ENCODE data around the gene KRTAP5-8.
"Not testable (repeated sequence)": the region's sequence is repeated elsewhere in the genome, so short reads cannot be mapped to it uniquely, and the experiment has no call there.

The KRTAP5-8 gene

DNA sequence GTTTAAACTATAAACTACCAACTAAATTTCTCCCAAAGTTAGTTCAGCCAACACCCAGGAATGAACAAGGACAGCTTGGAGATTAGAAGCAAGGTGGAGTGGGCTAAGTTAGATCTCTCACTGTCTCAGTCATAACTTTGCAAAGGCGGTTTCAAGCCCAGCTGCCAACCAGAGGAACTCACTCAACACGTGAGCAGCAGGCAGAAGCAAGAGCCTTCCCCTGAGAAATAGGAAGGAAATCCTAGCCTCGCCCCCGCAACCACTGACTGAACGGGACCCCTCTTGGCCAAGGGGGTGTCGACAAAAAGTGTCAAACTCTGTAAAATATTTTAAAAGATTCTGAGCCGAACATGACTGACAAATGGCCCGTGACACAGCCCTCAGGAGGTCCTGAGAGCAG, 6.0 kb downstream of the KRTAP5-8 start:
- DNase-seq (ENCODE audit: low read depth in 2 of 2): no peak

DNA sequence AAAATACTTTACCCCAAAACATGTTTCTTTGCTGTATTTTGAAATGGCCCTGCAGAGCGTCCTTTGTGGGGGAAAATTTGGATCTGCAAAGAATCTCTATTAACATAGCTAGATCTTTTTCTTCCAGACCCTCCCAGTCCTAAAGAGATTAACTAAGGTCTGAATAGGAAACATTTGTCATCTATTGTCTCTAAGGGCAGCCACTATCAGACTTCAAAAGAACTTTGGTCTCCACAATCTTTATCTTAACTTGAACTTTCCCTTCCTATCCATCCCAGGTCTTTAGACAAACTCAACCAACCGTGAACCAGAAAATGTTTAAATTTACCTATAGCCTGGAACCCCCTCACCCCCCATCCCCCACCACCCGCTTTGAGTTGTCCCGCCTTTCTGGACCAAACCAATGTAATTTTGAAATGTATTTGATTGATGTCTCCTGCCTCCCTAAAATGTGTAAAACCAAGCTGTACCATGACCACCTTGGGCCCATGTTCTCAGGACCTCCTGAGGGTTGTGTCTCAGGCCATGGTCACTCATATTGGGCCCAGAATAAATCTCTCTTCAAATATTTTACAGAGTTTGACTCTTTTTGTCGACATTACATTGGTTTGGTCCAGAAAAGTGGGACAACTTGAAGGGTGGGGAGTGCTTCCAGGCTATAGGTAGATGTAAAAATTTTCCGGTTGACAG, 6.8 kb downstream of the KRTAP5-8 start:
- no peak for DNase-seq (ENCODE audit: low read depth in 2 of 2)

DNA sequence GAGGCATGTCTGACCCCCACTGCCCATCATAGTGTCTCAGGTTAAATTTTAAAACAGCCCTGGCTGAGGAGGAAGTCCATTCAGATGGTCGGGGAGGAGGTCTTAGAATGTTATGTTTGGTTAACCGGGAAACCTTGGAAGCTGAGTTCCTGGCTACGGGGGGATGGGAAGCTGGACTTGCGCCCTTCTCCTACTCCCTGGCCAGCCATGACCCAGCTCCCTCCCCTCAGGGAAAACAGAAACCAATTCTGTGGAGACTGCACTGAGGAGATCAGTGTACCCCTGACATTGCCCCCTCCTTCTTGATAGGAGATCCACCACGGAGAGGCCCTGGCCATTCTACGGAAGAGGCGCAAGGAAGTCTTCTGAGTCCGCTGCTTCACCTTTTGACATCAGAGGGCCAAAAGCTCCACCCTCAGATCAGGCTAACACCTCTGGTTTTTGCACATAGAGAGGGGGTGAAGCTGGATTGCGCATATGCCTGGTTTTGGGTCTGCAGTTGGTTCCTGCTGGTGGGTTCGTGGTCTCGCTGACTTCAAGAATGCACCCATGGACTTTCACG, 7.7 kb downstream of the KRTAP5-8 start:
- DNase-seq (ENCODE audit: low read depth in 2 of 2): no peak

DNA sequence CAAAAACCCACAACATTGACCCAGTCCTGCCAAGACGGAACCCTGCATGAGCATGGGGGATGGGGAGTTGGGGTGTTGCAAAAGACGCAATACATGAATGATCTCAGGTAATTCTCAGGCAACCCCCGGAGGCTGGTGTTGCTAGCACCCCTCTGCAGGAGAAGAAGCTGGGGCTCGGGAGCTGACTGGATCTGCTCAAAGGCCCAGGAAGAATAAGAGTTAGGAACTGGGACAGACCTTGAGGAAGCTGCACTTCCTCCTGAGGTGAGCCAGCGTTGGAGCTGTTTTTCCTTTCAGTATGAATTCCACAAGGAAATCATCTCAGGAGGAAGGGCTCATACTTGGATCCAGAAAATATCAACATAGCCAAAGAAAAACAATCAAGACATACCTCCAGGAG, 10.3 kb downstream of the KRTAP5-8 start, which contains the start of gene KRTAP5-9:
TSS of gene KRTAP5-9 (plus strand) at position 301 of the 400 bp plus-strand sequence. CDS start 238 bp downstream, outside the sequence.
- no peak for DNase-seq (ENCODE audit: low read depth in 2 of 2)

DNA sequence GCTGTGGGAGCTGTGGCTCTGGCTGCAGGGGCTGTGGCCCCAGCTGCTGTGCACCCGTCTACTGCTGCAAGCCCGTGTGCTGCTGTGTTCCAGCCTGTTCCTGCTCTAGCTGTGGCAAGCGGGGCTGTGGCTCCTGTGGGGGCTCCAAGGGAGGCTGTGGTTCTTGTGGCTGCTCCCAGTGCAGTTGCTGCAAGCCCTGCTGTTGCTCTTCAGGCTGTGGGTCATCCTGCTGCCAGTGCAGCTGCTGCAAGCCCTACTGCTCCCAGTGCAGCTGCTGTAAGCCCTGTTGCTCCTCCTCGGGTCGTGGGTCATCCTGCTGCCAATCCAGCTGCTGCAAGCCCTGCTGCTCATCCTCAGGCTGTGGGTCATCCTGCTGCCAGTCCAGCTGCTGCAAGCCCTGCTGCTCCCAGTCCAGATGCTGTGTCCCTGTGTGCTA, 10.9 kb downstream of the KRTAP5-8 start:
- no peak for DNase-seq (ENCODE audit: low read depth in 2 of 2)

DNA sequence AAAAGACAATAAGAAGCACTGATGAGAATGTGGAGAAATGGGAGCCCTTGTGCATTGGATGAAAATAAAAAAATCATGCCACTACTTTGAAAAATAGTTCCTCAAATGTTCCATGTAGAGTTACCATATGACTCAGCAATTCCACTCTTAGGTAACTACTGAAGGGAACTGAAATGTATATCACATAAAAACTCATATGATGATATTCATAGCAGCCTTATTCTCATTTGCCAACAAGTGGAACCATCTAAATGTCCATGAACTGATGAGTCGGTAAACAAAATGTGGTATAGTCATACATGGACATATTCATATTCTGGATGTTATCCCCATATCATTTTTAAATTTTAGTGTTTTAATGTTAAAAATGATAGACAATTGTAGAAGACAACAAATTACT, 13.9 kb downstream of the KRTAP5-8 start:
- no peak for DNase-seq (ENCODE audit: low read depth in 2 of 2)

DNA sequence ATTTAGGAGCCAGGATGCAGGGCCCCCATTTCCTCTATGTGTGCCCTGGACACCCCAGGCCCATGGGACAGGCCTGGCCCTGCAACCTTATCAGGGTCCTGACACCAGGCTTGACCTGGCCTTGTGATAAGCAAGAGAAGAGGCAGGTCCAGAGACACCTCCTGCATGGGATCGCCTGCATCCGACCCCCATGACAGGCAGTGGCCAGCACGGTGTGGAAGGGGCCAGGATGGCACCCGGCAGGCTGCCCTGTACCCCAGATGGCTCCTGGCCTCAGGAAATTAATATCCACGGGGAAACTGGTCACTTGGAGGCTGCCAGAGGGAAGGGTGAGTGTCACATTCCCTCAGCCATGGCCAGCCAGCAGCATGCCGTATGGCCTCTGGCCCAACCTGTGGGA, 17.2 kb downstream of the KRTAP5-8 start:
- DNase-seq (ENCODE audit: low read depth in 2 of 2): no peak

DNA sequence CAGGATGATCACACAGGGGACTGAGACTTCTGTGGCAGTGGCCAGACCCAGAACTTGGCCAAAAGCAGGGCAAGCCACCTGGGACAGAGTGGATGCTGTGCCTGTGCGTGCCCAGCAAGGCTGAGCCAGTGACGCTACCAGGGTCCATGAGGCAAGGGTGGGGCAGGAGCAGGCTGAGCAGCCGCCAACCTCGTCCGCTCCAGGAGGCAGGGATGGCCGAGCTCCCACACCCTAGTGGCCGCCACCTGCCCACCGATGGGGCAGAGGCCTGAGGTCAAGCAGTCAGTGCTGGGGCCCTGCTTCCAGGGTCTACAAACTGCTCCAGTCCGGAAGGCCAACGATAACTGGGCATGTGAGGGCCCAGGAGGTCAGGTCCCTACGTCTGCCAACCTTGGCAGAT, 17.7 kb downstream of the KRTAP5-8 start:
- no peak for DNase-seq (ENCODE audit: low read depth in 2 of 2)

DNA sequence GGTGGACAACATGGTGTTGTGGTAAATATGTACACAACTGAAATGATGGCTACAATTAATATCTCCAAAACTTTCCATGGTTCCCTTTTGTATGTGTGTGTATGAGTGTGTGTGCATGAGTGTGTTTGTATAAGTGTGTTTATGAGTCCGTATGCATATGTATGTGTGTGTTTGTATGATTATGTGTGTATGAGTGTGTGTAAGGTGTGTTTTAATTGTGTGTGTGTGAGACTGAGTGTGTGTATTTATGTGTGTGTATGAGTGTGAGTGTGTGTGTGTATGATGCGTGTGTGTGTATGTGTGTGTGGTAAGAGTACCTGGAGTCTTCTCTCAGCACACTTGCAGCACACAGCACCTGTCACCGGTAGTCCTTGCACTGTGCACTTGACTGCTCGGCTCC, 18.2 kb downstream of the KRTAP5-8 start:
- DNase-seq (ENCODE audit: low read depth in 2 of 2): no peak

DNA sequence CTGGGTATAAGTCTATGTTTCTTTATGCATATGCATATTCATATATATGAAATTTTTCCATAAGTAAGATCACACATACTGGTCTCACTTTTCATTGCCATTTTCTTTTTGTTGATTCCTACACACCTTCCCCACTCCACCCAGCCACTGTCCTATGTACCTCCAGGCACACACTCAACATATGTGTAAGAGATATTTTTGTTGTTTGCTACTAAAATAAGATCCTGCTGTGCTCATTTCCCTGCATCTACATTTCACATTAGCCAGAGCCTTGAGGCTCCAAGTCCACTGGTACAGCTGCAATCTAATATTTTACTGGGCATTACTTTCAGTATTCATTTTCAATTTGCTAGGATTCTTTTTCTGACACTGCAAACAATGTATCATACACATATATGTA, 19.4 kb downstream of the KRTAP5-8 start:
- DNase-seq (ENCODE audit: low read depth in 2 of 2): no peak

DNA sequence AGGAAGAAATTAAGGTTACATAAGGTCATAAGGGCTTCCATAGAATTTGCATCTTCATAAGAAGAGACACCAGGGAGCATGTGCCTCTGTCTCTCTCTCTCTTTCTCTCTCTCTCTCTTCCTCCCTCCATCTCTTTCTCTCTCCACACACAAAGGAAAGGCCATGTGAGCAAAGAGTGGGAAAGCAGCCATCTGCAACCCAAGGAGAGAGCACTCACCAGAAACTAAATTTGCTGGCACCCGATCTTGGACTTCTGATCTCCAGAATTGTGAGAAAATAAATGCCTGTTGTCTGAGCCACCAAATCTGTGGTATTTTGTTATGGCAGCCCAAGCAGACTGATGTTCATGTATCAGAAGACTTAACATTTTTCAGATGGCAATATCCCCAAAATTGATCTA, 21.2 kb downstream of the KRTAP5-8 start:
- DNase-seq (ENCODE audit: low read depth in 2 of 2): no peak

DNA sequence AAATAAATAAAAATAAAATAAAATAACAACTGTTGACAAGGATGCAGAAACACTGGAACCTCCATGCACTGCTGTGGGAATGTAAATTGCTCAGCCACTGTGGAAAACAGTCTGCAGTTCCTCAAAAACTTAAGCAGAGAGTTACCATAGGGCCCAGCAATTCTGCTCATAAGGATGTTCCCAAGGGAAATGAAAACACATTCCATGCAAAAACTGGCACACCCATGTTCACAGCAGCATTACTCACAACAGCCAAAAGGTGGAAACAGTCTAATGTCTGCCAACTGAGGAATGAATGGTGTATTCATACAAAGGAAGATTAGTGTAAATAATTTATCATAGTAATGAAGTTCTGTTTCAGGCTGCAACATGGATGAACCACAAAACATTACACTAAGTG, 24.3 kb downstream of the KRTAP5-8 start:
- DNase-seq (ENCODE audit: low read depth in 2 of 2): no peak

DNA sequence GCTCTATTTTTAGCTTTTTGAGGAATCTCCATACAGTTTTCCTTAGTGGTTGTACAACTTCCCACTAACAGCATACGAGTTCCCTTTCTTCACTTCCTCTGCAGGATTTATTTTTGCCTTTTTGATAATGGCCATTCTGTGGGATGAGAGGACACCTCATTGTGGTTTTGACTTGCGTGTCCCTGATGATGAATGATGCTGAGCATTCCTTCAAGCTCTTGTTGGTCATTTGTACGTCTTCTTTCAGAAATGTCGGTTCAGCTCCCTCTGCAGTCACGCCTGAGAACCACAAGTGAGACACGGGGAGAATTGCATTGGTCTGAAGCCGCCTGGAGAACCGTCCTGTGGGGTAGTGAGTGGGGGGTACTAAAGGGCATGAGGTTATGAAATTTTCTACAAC, 25.6 kb downstream of the KRTAP5-8 start:
- DNase-seq (ENCODE audit: low read depth in 2 of 2): peak in 1 of 2 experiments; percentile 5

DNA sequence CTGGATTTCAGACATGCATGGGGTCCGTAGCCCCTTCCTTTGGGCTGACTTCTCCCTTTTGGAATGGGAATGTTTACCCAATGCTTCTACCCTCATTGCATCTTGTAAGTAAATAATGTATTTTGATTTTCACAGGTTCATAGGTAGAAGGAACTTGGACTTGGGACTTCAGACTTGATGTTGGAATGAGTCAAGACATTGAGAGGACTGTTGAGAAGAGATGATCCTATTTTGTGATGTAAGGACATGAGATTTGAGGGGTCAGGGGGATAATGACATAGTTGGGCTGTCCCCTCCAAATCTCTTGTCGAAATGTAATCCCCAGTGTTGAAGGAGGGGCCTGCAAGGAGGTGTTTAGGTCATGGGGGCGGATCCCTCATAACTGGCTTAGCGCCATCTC, 26.6 kb downstream of the KRTAP5-8 start:
- DNase-seq (ENCODE audit: low read depth in 2 of 2): no peak

DNA sequence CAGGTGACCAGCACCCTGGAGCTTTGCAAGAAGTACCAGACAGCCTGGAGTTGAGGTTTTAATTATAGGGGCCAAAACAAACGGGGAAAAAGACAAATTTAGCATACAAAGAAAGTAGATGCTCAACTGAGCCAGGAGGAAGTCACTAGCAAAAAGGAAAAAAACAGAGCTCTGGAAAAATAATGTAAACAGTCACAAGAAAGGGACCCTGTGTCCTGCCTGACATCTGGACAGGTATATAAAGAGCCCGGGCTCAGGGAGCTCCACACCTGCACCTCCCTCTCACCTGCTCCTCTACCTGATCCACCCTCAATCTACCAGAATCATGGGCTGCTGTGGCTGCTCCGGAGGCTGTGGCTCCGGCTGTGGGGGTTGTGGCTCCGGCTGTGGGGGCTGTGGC, 27.4 kb downstream of the KRTAP5-8 start, which contains the start of gene KRTAP5-10:
TSS of gene KRTAP5-10 (plus strand) at position 301 of the 400 bp plus-strand sequence. CDS start at position 326, 25 bp downstream.
- DNase-seq (ENCODE audit: low read depth in 2 of 2): no peak

DNA sequence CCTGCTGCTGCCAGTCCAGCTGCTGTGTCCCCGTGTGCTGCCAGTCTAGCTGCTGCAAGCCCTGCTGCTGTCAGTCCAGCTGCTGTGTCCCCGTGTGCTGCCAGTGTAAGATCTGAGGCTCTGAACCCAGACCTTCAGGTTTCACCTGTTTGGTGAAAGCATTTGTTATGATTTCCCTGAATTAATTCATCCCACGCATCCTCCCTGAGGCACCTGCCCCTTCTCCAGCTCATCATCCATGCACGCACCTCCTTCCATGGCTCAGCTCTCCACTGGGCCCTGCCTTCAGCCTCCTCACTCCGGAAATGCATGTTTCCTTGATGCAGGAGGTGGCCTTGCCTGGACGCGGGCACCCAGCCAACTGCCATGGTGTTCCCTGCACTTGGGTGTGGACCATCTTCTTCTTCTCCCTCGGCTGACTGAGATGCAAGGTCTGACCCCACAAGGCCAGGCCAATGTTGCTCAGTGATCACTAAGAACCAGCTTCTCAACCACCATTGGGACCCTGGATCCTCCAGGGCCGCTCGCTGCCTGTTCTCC, 28.3 kb downstream of the KRTAP5-8 start:
- DNase-seq (ENCODE audit: low read depth in 2 of 2): no peak

DNA sequence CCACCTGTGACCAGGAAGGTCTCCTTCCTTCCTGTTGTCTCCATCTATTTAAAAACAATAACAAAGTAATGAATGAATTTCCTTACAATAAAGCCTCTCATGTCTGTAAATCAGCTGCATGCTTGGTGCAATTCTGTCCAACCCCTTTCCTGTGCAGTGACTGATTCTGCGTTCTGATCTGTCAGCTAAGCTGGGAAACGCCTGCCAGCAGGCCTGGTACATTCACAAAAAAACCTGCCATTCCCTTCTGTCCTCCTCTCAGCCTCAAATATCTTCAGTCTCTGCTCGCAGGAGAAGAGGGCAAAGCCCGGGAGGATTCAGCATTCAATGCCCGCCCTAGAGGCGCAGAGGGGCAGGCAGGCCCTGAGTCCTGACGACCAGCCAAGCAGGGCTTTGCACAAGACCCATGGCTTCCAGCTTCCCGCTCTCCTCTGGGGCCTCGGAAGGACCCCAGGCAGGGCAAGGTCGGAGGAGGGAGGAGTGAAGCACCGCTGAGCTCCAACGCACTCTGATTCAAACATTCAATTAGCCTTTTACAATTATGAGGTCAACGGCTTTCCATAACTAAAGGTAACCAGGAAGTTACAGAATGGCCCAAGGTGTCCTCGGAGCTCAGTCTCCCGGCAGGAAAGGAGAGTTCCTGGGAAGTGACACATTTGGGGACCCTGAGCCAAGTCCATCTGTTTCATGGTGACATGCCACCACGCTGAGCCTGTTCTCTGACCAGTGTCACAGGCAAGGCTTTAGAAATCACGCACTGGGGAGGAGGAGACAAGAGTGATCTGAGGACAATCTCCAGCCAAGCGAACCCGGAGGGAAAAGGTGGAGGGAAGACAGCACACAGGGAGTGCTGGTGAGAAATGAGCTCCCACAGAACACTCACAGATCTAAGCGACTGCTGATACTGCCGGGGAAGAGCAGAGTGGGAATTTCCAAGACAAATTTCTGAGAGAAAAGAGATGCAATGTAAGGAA, 29.1 kb downstream of the KRTAP5-8 start:
- DNase-seq (ENCODE audit: low read depth in 2 of 2): not testable (repeated sequence)

DNA sequence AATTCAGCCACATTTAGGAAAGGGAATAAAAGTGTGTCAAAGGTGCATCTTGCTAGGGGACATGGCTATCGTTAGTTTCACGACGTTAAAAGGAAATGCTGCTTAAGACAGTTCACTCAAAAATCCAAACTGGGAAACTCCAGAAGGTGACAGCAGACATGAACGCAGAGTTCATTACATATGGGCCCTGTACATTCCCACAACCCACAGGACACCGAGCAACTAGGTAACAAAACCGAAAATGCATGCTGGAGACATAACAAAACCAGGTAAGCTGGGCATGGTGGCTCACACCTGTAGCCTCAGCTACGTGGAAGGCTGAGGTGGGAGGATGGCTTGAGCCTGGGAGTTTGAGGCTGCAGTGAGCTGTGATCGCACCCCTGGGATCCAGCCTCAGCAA, 29.8 kb downstream of the KRTAP5-8 start:
- not testable (repeated sequence) for DNase-seq (ENCODE audit: low read depth in 2 of 2)

DNA sequence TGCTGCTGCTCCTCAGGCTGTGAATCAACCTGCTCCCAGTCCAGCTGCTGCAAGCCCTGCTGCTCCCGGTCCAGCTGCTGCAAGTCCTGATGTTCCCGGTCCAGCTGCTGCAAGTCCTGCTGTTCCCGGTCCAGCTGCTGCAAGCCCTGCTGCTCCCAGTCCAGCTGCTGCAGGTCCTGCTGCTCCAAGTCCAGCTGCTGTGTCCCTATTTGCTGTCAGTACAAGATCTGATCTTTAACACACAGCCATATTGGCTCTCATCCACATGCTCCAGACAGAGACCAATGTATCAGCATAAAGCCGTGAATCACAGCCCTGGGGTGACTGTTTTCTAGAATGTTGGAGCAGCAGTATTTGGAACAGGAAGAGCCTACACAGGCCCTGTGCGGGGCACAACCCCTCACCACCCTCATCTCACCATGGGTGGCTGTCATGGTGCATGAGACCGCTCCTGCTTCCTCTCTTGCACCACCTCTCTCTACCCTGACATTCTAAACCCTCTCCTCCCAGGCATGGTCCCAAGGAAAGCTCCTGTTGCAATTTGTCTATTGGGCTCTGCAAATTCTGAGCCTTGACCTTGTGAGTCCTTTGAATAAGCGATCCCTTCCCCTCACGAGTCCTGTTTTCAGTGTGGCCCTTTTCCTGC, 31.0 kb downstream of the KRTAP5-8 start:
- no peak for DNase-seq (ENCODE audit: low read depth in 2 of 2)

DNA sequence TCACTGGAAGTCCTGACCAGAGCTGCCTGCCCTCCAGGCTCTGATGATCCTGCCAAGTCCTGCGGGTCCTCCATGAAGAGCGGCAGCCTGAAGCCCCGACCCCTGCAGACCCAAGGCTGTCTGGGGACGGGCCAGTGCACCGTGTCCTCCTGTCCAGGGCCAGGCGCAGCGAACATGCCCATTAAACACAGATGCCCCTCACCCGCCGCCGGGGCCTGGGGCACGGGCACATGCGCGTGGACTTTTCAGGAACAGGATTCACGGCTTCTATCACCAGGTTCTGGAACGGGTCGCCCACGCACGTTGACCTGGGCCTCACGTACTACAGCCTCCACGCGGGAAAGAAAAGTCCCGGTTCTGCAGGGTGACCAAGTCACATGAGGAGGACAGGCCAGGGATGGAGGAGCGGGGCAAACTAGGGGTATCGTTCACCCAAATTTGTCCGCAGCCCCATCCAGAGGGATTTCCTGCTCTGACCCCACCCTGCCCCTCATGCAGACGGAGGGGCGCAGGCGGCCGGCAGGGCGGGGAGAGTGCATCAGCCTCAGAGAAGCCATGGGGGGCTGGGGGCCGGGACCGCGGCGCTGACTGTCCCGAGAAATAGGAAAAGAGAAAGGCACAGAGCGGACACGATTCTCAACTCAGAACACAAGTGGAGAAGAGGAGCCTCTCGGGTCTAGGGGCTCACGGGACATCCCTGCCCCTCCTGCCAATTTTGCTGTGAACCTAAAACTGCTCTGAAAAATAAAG, 33.5 kb downstream of the KRTAP5-8 start:
- not testable (repeated sequence) for DNase-seq (ENCODE audit: low read depth in 2 of 2)

DNA sequence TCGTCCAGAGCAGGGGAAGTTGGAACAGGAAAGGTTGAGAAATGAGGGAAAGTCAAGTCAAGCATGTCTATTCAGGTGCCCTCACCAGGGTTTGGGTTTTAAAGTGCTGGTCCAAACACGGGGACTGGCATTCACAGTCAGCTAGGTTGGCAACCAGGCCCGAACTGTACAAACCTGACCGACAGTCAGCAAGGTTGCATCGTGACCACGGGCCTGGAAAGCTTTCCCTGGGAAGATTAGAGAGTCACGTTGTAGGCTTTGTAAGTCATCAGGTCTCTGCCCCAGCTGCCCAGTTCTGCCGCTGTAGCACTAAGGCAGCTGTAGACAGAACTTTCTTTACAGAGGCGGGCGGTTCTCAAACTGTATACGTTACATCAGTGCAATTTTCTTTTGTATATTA, 35.0 kb downstream of the KRTAP5-8 start:
- DNase-seq (ENCODE audit: low read depth in 2 of 2): no peak
